ENCODE results near the gene TXNRD1.

DNA sequence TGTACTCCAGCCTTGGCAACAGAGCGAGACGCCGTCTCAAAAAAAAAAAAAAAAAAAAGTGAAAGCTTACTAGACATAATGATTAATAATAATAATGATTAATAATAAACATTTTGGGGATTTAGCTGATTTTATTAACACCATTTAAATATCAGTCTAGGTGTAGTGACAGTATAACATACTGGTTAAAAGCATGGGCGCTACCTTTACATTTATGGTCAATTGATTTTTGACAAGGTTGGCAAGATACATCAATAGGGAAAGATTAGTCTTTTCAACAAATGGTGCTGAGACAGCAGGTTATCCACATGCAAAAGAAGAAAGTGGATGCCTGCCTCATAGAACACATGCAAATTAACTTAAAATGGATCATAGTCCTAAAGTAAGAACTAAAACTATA, 34.3 kb downstream of the TXNRD1 start:
- TF ChIP-seq, protein P1, sequence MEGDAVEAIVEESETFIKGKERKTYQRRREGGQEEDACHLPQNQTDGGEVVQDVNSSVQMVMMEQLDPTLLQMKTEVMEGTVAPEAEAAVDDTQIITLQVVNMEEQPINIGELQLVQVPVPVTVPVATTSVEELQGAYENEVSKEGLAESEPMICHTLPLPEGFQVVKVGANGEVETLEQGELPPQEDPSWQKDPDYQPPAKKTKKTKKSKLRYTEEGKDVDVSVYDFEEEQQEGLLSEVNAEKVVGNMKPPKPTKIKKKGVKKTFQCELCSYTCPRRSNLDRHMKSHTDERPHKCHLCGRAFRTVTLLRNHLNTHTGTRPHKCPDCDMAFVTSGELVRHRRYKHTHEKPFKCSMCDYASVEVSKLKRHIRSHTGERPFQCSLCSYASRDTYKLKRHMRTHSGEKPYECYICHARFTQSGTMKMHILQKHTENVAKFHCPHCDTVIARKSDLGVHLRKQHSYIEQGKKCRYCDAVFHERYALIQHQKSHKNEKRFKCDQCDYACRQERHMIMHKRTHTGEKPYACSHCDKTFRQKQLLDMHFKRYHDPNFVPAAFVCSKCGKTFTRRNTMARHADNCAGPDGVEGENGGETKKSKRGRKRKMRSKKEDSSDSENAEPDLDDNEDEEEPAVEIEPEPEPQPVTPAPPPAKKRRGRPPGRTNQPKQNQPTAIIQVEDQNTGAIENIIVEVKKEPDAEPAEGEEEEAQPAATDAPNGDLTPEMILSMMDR (IDR thresholded peaks at IDR 0.05), result no peak
- no peak for TF ChIP-seq POLR2A (IDR thresholded peaks at IDR 0.05)

All from thyroid gland (tissue), 4 donors.